ENCODE measurements around the gene SEC31B. TPM values are rescaled to one million over a fixed set of nuclear protein-coding genes. Genes with fewer than 3 reads are reported as not detected.

SEC31B gene
- total and polyA plus RNA-seq, 9 of the 15 experiments (the other 6 are each of a cell fraction or from before 2014, with no cell fraction given): 0.91 to 7.0 (median 2.4) TPM

GRCh38 chr10:100508691-100509150 is 10.9 kb downstream of the SEC31B start (continued):
- no peak for TF ChIP-seq PRPF4 (IDR thresholded peaks at IDR 0.05; ENCODE audit: insufficient read depth, low read depth, low read length, poor library complexity, severe bottlenecking)
- TF ChIP-seq POLR3A (IDR thresholded peaks at IDR 0.05; ENCODE audit: borderline replicate concordance, extremely low read depth, insufficient read depth, insufficient read length): no peak
- TF ChIP-seq CBX3 (IDR thresholded peaks at IDR 0.05; ENCODE audit: borderline replicate concordance in 1 of 2, low read length in 2 of 2): no peak
- TF ChIP-seq DNMT1 (IDR thresholded peaks at IDR 0.05): no peak
- no peak for TF ChIP-seq ZNF197 (CRISPR knock-in tag; IDR thresholded peaks at IDR 0.05; ENCODE audit: low read depth)
- TF ChIP-seq REST (IDR thresholded peaks at IDR 0.05; ENCODE audit: borderline replicate concordance): peak; percentile 51; the same call in 1 of the 2 replicates
- no peak for TF ChIP-seq REST (CRISPR knock-in tag; IDR thresholded peaks at IDR 0.05; ENCODE audit: low read depth)
- no peak for TF ChIP-seq CHD7 (IDR thresholded peaks at IDR 0.05; ENCODE audit: low read depth, low read length)
